Ovary (tissue), 9 donors: ENCODE measurements around the gene SERPINA5. TPM values are rescaled to one million over a fixed set of nuclear protein-coding genes. Genes with fewer than 3 reads are reported as not detected.
A peak's percentile ranks its signal among the peaks of the same experiment; 100 is the strongest.

Experiments used
- DNase-seq, 5 donors: peaks; one replicate each; pipeline ENCODE4 v3.0.0-alpha.2; 2019 to 2020
- H3K27ac ChIP-seq, 2 donors: fragments of 200-600 bp; one replicate each; pipeline versions ENCODE4 v1.5.1 to v1.8.0; 2019 to 2022
- H3K27me3 ChIP-seq: fragments of 200-600 bp; one replicate; pipeline ENCODE4 v1.8.0; 2022
- H3K36me3 ChIP-seq: fragments of 200-600 bp; sonication (generic); one replicate; pipeline ENCODE4 v1.5.1; 2019
- H3K4me1 ChIP-seq: one replicate; pipeline ENCODE4 v1.8.1; 2013; ENCODE audit warnings: mild to moderate bottlenecking, moderate library complexity; ENCODE audit not compliant: insufficient read depth
- H3K4me3 ChIP-seq: fragments of 200-600 bp; sonication (generic); one replicate; pipeline ENCODE4 v1.5.1; 2017
- H3K9me3 ChIP-seq, 2 donors: fragments of 200-600 bp in 1 of 2; sonication (generic) in 1 of 2; one replicate each; pipeline versions ENCODE4 v1.5.1 to v1.8.1; 2013 to 2019; ENCODE audit warnings: mild to moderate bottlenecking in 1 of 2, moderate library complexity in 1 of 2
- CTCF ChIP-seq, 3 donors: fragments of 450-650 bp in 2 of 3; fragments of 200-600 bp in 1 of 3; IDR thresholded peaks; one replicate each; pipeline versions ENCODE4 v1.5.1 to v1.8.0; 2016 to 2022; ENCODE audit warnings: antibody characterized with exemption in 3 of 3, mild to moderate bottlenecking in 1 of 3
- EP300 ChIP-seq: sonication (generic); formaldehyde crosslinking; IDR thresholded peaks from one replicate; pipeline ENCODE4 v1.6.1; 2017; ENCODE audit warnings: antibody characterized with exemption
- POLR2A ChIP-seq: fragments of 450-650 bp; IDR thresholded peaks from one replicate; pipeline ENCODE4 v1.6.1; 2017; ENCODE audit warnings: antibody characterized with exemption, mild to moderate bottlenecking, moderate library complexity
- WGBS, 3 donors: extraction: QIAGEN DNeasy Blood & Tissue Kit in 1 of 3; methylation state at CpG; one replicate each; pipeline versions ENCODE4 v1.1.5 to v1.1.7; 2013 to 2017; 5-methylcytosine and 5-hydroxymethylcytosine counted together
- intact Hi-C, 4 donors: fragments of 100-400 bp; cut with DNase I; formaldehyde crosslinking; loops; one replicate each; pipeline versions ENCODE4 v1.11.0 to v1.15.1; 2022 to 2023
- polyA plus RNA-seq, 2 donors: library from polyadenylated mRNA; stranded (reverse); fragments of 200-250 nt in 1 of 2; fragments of 350-450 nt in 1 of 2; fragmentation: Illumina TruSeq in 1 of 2; extraction: RNeasy Lipid Tissue Mini Kit (QIAGEN cat#74804) in 1 of 2; gene quantifications; one replicate each; pipeline ENCODE4 v1.2.3, GENCODE V29; 2013 to 2014
- total RNA-seq, 7 donors: library from RNA; depleted of rRNA in 2 of 7; stranded (reverse); fragments of >200 nt in 2 of 7; fragmentation: NEBNext Ultra II Directional in 3 of 7; extraction: Animal tissue kit (Norgen Biotek cat#: 25700) in 3 of 7; gene quantifications; one replicate each; pipeline versions ENCODE4 v1.1.0 to v1.2.4, GENCODE V29; 2016 to 2023
- donor health status: DM: no; HTN: no; CAD: no; lungs with moderate emphysema.
- donor health status: DM: no; HTN: no; CAD: no.
- donor health status: Bipolar disorder and iron deficiency.
- donor health status: DM: yes; HTN: yes; CAD: no.
- donor health status: DM: no; HTN: no; CAD: no.
- donor health status: DM: yes; HTN: yes; CAD: no.

SERPINA5 gene
- total and polyA plus RNA-seq, 9 donors = 8.3 to 66.2 (median 23.8) TPM

GRCh38 chr14:94612580-94613554 lies 31.6 kb downstream of the SERPINA5 start:
- Histone ChIP-seq H3K4me3 (no peak overlapping the region), H3K9me3 (no peaks in the 10 kb centered on the region), H3K36me3 (no peaks in the 10 kb centered on the region), H3K4me1 (peaks cover 25% of the 10 kb centered on the region), H3K27me3 (no peaks in the 10 kb centered on the region), H3K27ac (peak overlapping the region; percentile 85 to 88)
- TF ChIP-seq POLR2A = no peak
- peak in 1 of 3 donors; percentile 34 for TF ChIP-seq CTCF (IDR thresholded peaks at IDR 0.05)
- no peak for TF ChIP-seq EP300
- DNase-seq = peak; percentile 70 to 80 (median 73)
- 29 to 42% (median 31%) methylated on average over 9 of the region's 9 CpGs for WGBS, 3 donors
- intact Hi-C loops = no loop called here

GRCh38 chr14:94613720-94614644 lies 32.8 kb downstream of the SERPINA5 start:
- no peaks in the 10 kb centered on the region for H3K36me3 ChIP-seq
- no peaks in the 10 kb centered on the region for H3K9me3 ChIP-seq
- intact Hi-C loops = no loop called here
- H3K27ac ChIP-seq = peak overlapping the region; percentile 85 to 88
- 90 to 92% (median 91%) methylated on average over 20 of the region's 20 CpGs for WGBS, 3 donors
- H3K4me1 ChIP-seq = peaks cover 25% of the 10 kb centered on the region
- DNase-seq = no peak
- H3K4me3 ChIP-seq = no peak overlapping the region
- H3K27me3 ChIP-seq = no peaks in the 10 kb centered on the region
- TF ChIP-seq EP300 (no peak), POLR2A (no peak), CTCF (IDR thresholded peaks at IDR 0.05) (no peak)

GRCh38 chr14:94614802-94615201 lies 33.6 kb downstream of the SERPINA5 start:
- intact Hi-C loops = loop anchor here in 1 of 4 donors (5.0 kb wide), 1 partner anchor 567 kb away; no protein-coding TSS in a partner anchor
- WGBS, 3 donors = 92 to 96% (median 95%) methylated on average over 7 of the region's 7 CpGs
- Histone ChIP-seq H3K36me3 (no peaks in the 10 kb centered on the region), H3K27me3 (no peaks in the 10 kb centered on the region), H3K4me3 (no peak overlapping the region), H3K9me3 (no peaks in the 10 kb centered on the region), H3K4me1 (peaks cover 25% of the 10 kb centered on the region), H3K27ac (no peak overlapping the region)
- TF ChIP-seq EP300 (no peak), POLR2A (no peak), CTCF (IDR thresholded peaks at IDR 0.05) (no peak)
- DNase-seq = no peak

GRCh38 chr14:94615254-94615653 lies 34.0 kb downstream of the SERPINA5 start:
- TF ChIP-seq CTCF (IDR thresholded peaks at IDR 0.05) (no peak), EP300 (no peak), POLR2A (no peak)
- H3K27me3 ChIP-seq = no peaks in the 10 kb centered on the region
- WGBS, 3 donors = 92 to 96% (median 94%) methylated on average over 3 of the region's 3 CpGs
- intact Hi-C loops = loop anchor here in 1 of 4 donors (5.0 kb wide), 1 partner anchor 567 kb away; no protein-coding TSS in a partner anchor
- no peak overlapping the region for H3K4me3 ChIP-seq
- H3K9me3 ChIP-seq = no peaks in the 10 kb centered on the region
- peaks cover 25% of the 10 kb centered on the region for H3K4me1 ChIP-seq
- no peaks in the 10 kb centered on the region for H3K36me3 ChIP-seq
- no peak for DNase-seq
- no peak overlapping the region for H3K27ac ChIP-seq
